Karpas-422 (cell line): ENCODE results near the gene ETV5. TPM values are rescaled to one million over a fixed set of nuclear protein-coding genes. Genes with fewer than 3 reads are reported as not detected.

Source experiments
- DNase-seq: peaks from one replicate; pipeline ENCODE4 v3.0.0-alpha.2; 2015
- H2AFZ ChIP-seq: fragments of 200-600 bp; sonication (generic); 2 replicates; pipeline ENCODE4 v1.6.1; 2014; ENCODE audit warnings: antibody characterized with exemption, low read length, mixed read lengths
- H3K27ac ChIP-seq: fragments of 200-600 bp; sonication (generic); 2 replicates; pipeline ENCODE4 v1.5.1; 2014; ENCODE audit warnings: mild to moderate bottlenecking, low read length, moderate library complexity
- H3K27me3 ChIP-seq: fragments of 200-600 bp; sonication (generic); 2 replicates; pipeline ENCODE4 v1.6.1; 2014; ENCODE audit warnings: low read length, mixed read lengths
- H3K36me3 ChIP-seq: fragments of 200-600 bp; sonication (generic); 2 replicates; pipeline ENCODE4 v1.6.1; 2014; ENCODE audit warnings: low read length, mixed read lengths; ENCODE audit not compliant: insufficient read depth
- H3K4me1 ChIP-seq: fragments of 200-600 bp; sonication (generic); 2 replicates; pipeline ENCODE4 v1.6.1; 2014; ENCODE audit warnings: mild to moderate bottlenecking, low read length, mixed read lengths
- H3K4me2 ChIP-seq: fragments of 200-600 bp; sonication (generic); 2 replicates; pipeline ENCODE4 v1.6.1; 2014; ENCODE audit warnings: low read length, low read depth, mild to moderate bottlenecking; ENCODE audit not compliant: poor library complexity, severe bottlenecking
- H3K4me3 ChIP-seq: fragments of 200-600 bp; sonication (generic); 2 replicates; pipeline ENCODE4 v1.5.1; 2014; ENCODE audit warnings: mild to moderate bottlenecking, antibody characterized with exemption, low read length, mixed read lengths
- H3K79me2 ChIP-seq: fragments of 200-600 bp; sonication (generic); 2 replicates; pipeline ENCODE4 v1.6.1; 2014; ENCODE audit warnings: mild to moderate bottlenecking, low read length, mixed read lengths
- H3K9ac ChIP-seq: fragments of 200-600 bp; sonication (generic); 2 replicates; pipeline ENCODE4 v1.6.0; 2014; ENCODE audit warnings: low read length
- H3K9me2 ChIP-seq: fragments of 200-600 bp; sonication (generic), shearing (Covaris generic); replicated peaks from 2 replicates; pipeline ENCODE4 v1.6.0; 2014; ENCODE audit warnings: mild to moderate bottlenecking, low read length, moderate library complexity; ENCODE audit not compliant: insufficient read depth
- H3K9me3 ChIP-seq: fragments of 300-700, 200-600 bp; sonication (generic); 2 replicates; pipeline ENCODE4 v1.6.1; 2014; ENCODE audit warnings: low read length, mixed read lengths
- H4K20me1 ChIP-seq: fragments of 200-600 bp; sonication (generic); 2 replicates; pipeline ENCODE4 v1.6.1; 2014; ENCODE audit warnings: mild to moderate bottlenecking, antibody characterized with exemption, low read length, low read depth; ENCODE audit not compliant: insufficient read depth
- total RNA-seq: library from RNA; depleted of rRNA; stranded (reverse); fragments of >200 nt; shearing (Covaris generic); gene quantifications from 2 replicates; pipeline ENCODE4 v1.2.3, GENCODE V29; 2014; ENCODE audit warnings: low replicate concordance

Gene ETV5
- total RNA-seq, 1 experiment from 2014 or later: 111 TPM

DNA sequence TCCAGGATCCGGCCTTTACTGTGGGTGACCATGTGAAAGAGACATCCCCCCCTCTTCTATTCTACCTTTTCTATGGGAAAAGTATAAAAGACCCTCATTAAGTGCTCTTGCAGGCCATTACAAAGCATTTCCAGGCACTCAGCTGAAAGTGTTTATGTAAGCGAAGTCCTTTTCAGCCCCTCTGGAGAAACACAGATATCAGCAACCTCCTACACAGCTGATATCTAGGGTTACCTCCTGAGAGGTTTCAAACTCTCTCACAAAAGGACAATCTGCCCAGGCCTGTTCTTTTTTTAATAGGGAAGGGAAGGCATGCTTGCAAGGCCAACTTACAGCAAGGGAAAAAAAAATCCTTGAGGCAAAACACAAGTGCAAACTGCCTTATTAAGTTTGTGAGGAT, 12.6 kb downstream of the ETV5 start:
- no peaks in the 10 kb centered on the region for H3K27me3 ChIP-seq
- no peak overlapping the region for H3K4me3 ChIP-seq
- no peak overlapping the region for H3K27ac ChIP-seq
- no peak overlapping the region for H3K9ac ChIP-seq
- no peak overlapping the region for H2AFZ ChIP-seq
- no peak overlapping the region for H3K4me2 ChIP-seq
- H4K20me1 ChIP-seq: no peaks in the 10 kb centered on the region
- H3K9me2 ChIP-seq: no peaks in the 10 kb centered on the region
- no peaks in the 10 kb centered on the region for H3K36me3 ChIP-seq
- H3K9me3 ChIP-seq: no peaks in the 10 kb centered on the region
- H3K79me2 ChIP-seq: no peaks in the 10 kb centered on the region
- DNase-seq: no peak
- H3K4me1 ChIP-seq: no peaks in the 10 kb centered on the region

DNA sequence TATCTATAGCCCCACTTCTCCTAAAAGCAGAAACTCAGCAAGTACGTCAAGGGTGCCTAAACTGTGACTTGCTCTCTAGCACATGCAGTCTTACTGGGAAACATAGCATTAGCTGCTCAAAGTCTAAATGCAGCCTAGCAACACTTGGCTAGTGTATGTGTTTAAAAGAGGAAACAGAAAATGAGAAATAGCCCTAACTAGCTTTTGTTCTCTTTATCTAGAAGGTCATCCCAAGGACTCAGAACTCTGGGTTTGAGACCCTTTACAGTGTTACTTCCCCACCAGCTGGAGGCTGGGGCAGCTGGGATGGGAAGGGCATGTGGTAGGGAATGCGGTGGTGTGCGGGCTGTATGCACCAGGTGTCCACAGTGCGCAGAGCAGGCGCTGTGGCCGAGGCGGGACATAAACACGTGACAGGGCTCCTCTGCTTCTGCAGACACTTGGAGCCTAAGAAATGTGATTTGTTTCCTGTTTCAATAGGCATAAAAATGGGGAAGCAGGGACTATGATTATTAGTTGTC, 13.3 kb downstream of the ETV5 start:
- H3K9ac ChIP-seq: no peak overlapping the region
- no peaks in the 10 kb centered on the region for H3K27me3 ChIP-seq

DNA sequence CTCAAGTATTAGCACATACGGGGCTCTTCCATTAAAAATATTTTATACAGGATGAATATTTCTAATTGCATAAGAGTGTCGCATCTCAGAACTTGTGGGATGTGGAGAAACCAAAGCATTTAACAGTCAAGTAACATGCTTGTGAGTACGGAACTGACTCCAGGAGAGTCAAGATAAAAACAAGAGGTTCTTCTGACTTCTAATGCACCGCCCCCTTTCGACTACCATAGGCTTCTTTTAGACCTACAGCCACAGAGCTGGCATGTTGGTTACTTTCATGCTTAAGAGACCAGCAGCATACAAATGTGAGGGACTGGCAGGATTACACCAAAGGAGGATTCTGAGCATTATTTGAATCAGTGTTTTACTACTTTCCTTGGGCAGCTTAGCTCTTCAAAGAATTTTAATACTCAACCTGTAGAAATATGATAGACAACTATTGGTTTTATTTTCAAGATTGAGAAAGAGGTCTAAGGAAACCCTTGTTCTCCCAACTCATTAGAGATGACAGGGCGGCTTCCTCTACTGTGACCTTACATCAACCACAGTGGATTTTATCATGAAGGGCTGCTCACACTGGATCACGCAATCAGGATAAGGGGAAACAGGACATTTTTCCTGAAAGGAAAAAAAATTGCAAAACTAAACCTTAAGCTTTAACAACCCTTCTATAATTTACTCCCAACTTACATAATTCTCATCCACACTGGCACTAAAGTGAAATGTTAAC, 14.0 kb downstream of the ETV5 start:
- Histone ChIP-seq H2AFZ (no peak overlapping the region), H3K36me3 (no peaks in the 10 kb centered on the region), H3K4me3 (no peak overlapping the region), H3K27ac (no peak overlapping the region), H4K20me1 (no peaks in the 10 kb centered on the region), H3K9me2 (no peaks in the 10 kb centered on the region), H3K79me2 (no peaks in the 10 kb centered on the region), H3K9me3 (no peaks in the 10 kb centered on the region), H3K27me3 (no peaks in the 10 kb centered on the region), H3K4me2 (no peak overlapping the region), H3K4me1 (peaks cover 7% of the 10 kb centered on the region), H3K9ac (no peak overlapping the region)
- no peak for DNase-seq

More for the DNA sequence above, 13.3 kb downstream of the ETV5 start:
- no peak overlapping the region for H2AFZ ChIP-seq
- no peaks in the 10 kb centered on the region for H3K9me2 ChIP-seq
- no peak for DNase-seq
- no peak overlapping the region for H3K4me3 ChIP-seq
- no peaks in the 10 kb centered on the region for H3K36me3 ChIP-seq
- H3K27ac ChIP-seq: no peak overlapping the region
- H3K79me2 ChIP-seq: no peaks in the 10 kb centered on the region
- no peaks in the 10 kb centered on the region for H4K20me1 ChIP-seq
- no peak overlapping the region for H3K4me2 ChIP-seq
- H3K9me3 ChIP-seq: no peaks in the 10 kb centered on the region
- peaks cover 3% of the 10 kb centered on the region for H3K4me1 ChIP-seq

DNA sequence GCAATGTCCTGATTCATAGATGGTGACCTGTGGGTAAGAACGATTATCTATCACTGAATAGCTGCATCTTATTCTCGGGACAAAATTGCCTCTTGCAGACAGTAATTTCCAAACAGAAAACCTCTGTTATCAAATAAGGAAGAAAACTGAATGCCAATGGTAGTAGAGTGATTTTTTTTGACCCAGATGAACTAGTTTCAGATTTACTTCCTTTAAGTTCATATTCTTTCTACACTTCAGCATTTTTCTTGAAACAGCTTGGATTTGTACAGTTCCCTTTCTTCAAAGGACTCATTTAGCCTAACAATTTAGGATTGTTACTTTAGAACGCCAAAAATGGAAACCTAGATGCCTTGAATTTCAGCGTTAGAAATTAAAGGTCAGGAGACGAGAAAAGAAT, 14.6 kb downstream of the ETV5 start:
- no peaks in the 10 kb centered on the region for H3K27me3 ChIP-seq

DNA sequence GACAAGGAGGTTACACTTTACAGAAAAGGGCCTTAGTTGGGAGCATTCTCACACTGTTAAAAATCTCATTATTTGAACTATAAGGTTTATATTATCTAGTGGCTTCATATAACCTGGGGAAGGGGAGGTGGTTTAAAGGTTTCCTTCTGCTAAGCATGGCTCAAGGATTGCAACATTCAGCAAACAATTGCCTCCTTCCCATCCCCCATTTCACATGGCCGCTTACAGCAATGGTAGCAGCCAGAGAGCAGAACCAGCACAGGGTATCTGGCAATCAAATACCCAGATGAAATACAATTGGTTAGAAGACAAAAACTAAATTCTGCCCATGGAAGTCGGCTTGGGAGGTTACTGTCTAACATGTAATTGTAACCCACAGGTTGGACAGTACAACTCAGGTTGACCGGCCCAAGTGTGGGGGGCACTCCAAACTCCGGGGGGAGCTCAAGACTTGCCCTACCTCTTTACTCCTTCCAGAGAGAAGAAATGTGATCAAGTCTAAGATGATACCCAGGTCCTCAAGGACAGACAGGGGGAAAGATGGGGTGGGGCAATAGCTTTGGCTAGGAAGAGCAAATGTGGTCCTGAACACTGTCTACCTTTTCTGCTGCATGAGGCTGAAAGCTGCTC, 15.5 kb downstream of the ETV5 start:
- Histone ChIP-seq H3K4me2 (no peak overlapping the region), H4K20me1 (no peaks in the 10 kb centered on the region), H3K4me1 (peaks cover 7% of the 10 kb centered on the region), H3K27ac (no peak overlapping the region), H2AFZ (no peak overlapping the region), H3K9me3 (no peaks in the 10 kb centered on the region), H3K9me2 (no peaks in the 10 kb centered on the region), H3K9ac (no peak overlapping the region), H3K36me3 (no peaks in the 10 kb centered on the region), H3K4me3 (no peak overlapping the region), H3K79me2 (no peaks in the 10 kb centered on the region), H3K27me3 (no peaks in the 10 kb centered on the region)
- no peak for DNase-seq

More for the DNA sequence above, 14.6 kb downstream of the ETV5 start:
- no peak overlapping the region for H3K4me2 ChIP-seq
- no peaks in the 10 kb centered on the region for H3K36me3 ChIP-seq
- no peaks in the 10 kb centered on the region for H4K20me1 ChIP-seq
- peaks cover 7% of the 10 kb centered on the region for H3K4me1 ChIP-seq
- no peak overlapping the region for H3K4me3 ChIP-seq
- no peaks in the 10 kb centered on the region for H3K9me2 ChIP-seq
- no peaks in the 10 kb centered on the region for H3K9me3 ChIP-seq
- no peak overlapping the region for H3K9ac ChIP-seq
- DNase-seq: no peak
- no peaks in the 10 kb centered on the region for H3K79me2 ChIP-seq
- no peak overlapping the region for H2AFZ ChIP-seq
- no peak overlapping the region for H3K27ac ChIP-seq

DNA sequence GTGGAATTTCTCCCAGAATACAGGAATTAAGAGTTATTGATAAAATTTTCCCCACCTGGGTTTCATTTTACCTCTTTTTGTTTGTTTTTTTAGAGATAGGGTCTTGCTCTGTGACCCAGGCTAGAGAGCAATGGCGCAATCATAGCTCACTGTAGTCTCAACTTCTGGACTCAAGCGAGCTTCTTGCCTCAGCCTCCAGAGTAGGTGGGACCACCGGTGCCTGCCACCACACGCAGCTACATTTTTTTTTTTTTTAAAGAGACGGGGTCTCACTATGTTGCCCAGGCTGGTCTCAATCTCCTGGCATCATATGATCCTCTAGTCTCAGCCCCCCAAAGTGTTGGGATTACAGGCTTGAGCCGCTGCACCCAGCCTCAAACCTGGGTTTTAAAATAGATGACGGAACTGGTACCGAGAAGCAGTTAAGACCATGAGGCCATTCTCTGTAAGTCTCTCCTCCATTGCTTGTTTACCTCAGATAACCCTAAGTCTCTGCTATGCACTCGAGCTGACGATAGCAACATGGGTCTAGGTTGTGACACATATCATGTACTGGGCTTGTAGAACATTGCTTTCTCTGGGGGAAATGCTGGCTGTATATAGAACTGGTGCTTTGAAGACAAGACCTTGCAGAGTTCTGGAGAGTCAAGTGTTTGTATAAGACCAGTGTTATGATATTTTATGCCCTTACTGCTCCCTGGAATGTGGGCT, 16.4 kb downstream of the ETV5 start:
- no peak overlapping the region for H3K4me2 ChIP-seq
- no peak overlapping the region for H3K4me3 ChIP-seq
- H3K9me2 ChIP-seq: no peaks in the 10 kb centered on the region
- H3K27ac ChIP-seq: no peak overlapping the region
- H3K9me3 ChIP-seq: no peaks in the 10 kb centered on the region
- peaks cover 7% of the 10 kb centered on the region for H3K4me1 ChIP-seq
- no peak overlapping the region for H3K9ac ChIP-seq
- no peaks in the 10 kb centered on the region for H3K79me2 ChIP-seq
- DNase-seq: no peak
- no peaks in the 10 kb centered on the region for H3K27me3 ChIP-seq
- no peaks in the 10 kb centered on the region for H3K36me3 ChIP-seq
- no peaks in the 10 kb centered on the region for H4K20me1 ChIP-seq
- no peak overlapping the region for H2AFZ ChIP-seq

DNA sequence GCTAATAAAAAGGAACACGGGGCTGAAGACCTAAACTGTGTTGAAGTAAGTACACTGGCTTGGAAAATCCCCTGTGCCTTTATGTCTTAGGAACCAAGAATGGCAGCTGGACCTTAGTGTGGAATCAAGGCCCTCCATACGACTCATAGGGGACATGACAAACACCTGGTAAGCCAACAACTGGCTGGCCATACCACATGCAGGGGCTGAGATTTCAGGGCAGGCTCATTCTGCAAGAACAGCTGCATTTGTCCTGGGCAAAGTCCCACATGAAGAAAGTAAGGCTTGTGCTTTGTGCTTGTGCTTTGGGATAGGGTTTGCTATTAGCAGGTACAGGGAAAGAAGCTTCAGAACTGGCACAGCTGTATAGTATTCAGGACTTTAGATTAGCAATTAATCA, 18.0 kb downstream of the ETV5 start:
- Histone ChIP-seq H3K4me1 (peaks cover 7% of the 10 kb centered on the region), H3K9me3 (no peaks in the 10 kb centered on the region), H3K4me2 (no peak overlapping the region), H4K20me1 (no peaks in the 10 kb centered on the region), H3K79me2 (0 out of 2 replicates have a peak, but pooled peaks cover 2% of the 10 kb centered on the region), H3K9ac (no peak overlapping the region), H3K36me3 (no peaks in the 10 kb centered on the region), H2AFZ (no peak overlapping the region), H3K27me3 (no peaks in the 10 kb centered on the region), H3K9me2 (no peaks in the 10 kb centered on the region), H3K27ac (no peak overlapping the region), H3K4me3 (no peak overlapping the region)
- no peak for DNase-seq

DNA sequence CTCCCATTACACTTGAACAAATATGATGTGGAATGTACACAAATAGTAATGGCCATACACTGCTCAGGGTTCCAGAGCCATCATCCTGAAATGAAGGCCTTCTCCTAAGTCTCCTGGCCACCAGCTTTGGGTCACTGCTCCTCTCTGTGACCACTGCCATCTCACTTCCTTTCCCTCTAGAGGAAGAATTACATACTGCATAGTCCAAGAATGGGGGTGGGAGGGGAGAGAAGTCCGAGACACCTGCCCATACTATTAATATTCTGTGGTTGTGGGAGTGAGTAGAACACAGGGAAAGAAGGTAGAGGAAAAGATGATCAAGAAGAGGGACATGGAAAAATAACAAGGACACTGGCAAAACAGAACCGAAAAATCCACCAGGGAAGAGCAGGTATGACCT, 20.6 kb downstream of the ETV5 start:
- no peak overlapping the region for H2AFZ ChIP-seq
- H3K9me2 ChIP-seq: no peaks in the 10 kb centered on the region
- H3K27ac ChIP-seq: no peak overlapping the region
- 0 out of 2 replicates have a peak, but pooled peaks cover 4% of the 10 kb centered on the region for H3K79me2 ChIP-seq
- H3K4me3 ChIP-seq: no peak overlapping the region
- no peak for DNase-seq
- H3K9ac ChIP-seq: no peak overlapping the region
- H4K20me1 ChIP-seq: no peaks in the 10 kb centered on the region
- no peaks in the 10 kb centered on the region for H3K9me3 ChIP-seq
- H3K4me1 ChIP-seq: peaks cover 7% of the 10 kb centered on the region
- H3K36me3 ChIP-seq: no peaks in the 10 kb centered on the region
- H3K4me2 ChIP-seq: no peak overlapping the region
- no peaks in the 10 kb centered on the region for H3K27me3 ChIP-seq
